Neural progenitor cell (in vitro differentiated cells): Measurements from ENCODE around the gene NTN4. TPM values are rescaled to one million over a fixed set of nuclear protein-coding genes. Genes with fewer than 3 reads are reported as not detected.

Experiments used
- DNase-seq: peaks from one replicate; pipeline ENCODE4 v3.0.0-alpha.2; 2016; ENCODE audit warnings: low spot score
- H2AFZ ChIP-seq: fragments of 200-600 bp; sonication (generic); replicated peaks from 2 replicates; pipeline ENCODE4 v1.6.1; 2016; ENCODE audit warnings: antibody characterized with exemption
- H3F3A ChIP-seq: fragments of 200-600 bp; sonication (generic); 2 replicates; pipeline ENCODE4 v1.6.1; 2016; ENCODE audit warnings: antibody characterized with exemption, low read depth
- H3K27ac ChIP-seq: fragments of 200-600 bp; sonication (generic); 2 replicates; pipeline ENCODE4 v1.5.1; 2016; ENCODE audit warnings: mild to moderate bottlenecking
- H3K27me3 ChIP-seq: fragments of 200-600 bp; sonication (generic); 2 replicates; pipeline ENCODE4 v1.6.1; 2016; ENCODE audit warnings: mild to moderate bottlenecking, moderate library complexity
- H3K36me3 ChIP-seq: fragments of 200-600 bp; sonication (generic); 2 replicates; pipeline ENCODE4 v1.5.1; 2016
- H3K4me1 ChIP-seq: fragments of 200-600 bp; sonication (generic); 2 replicates; pipeline ENCODE4 v1.6.1; 2016; ENCODE audit warnings: mixed run types
- H3K4me2 ChIP-seq: fragments of 200-600 bp; sonication (generic); 2 replicates; pipeline ENCODE4 v1.6.1; 2016
- H3K4me3 ChIP-seq: fragments of 200-600 bp; sonication (generic); 2 replicates; pipeline ENCODE4 v1.5.1; 2016
- H3K79me2 ChIP-seq: fragments of 200-600 bp; sonication (generic); 2 replicates; pipeline ENCODE4 v1.6.1; 2016; ENCODE audit warnings: low read depth
- H3K9ac ChIP-seq: fragments of 200-600 bp; sonication (generic); 2 replicates; pipeline ENCODE4 v1.6.1; 2016
- H3K9me3 ChIP-seq: fragments of 200-600 bp; sonication (generic); 2 replicates; pipeline ENCODE4 v1.5.1; 2016; ENCODE audit warnings: low read depth
- H4K20me1 ChIP-seq: fragments of 200-600 bp; sonication (generic); 2 replicates; pipeline ENCODE4 v1.6.1; 2016; ENCODE audit warnings: low read depth
- H3K27ac Mint-ChIP-seq: 3 replicates; pipeline ENCODE4 v1.8.0; 2021; ENCODE audit warnings: mixed read lengths
- H3K27me3 Mint-ChIP-seq: 2 replicates; pipeline ENCODE4 v1.8.0; 2022; ENCODE audit warnings: low read depth, mild to moderate bottlenecking, inconsistent platforms, moderate library complexity, mixed read lengths; ENCODE audit not compliant: insufficient read depth
- H3K36me3 Mint-ChIP-seq: 3 replicates; pipeline ENCODE4 v1.8.0; 2021; ENCODE audit warnings: mixed read lengths
- H3K4me1 Mint-ChIP-seq: 3 replicates; pipeline ENCODE4 v1.8.0; 2021; ENCODE audit warnings: mixed read lengths
- H3K4me3 Mint-ChIP-seq: 3 replicates; pipeline ENCODE4 v1.8.0; 2021; ENCODE audit warnings: mild to moderate bottlenecking, moderate library complexity, mixed read lengths
- H3K9me3 Mint-ChIP-seq: 3 replicates; pipeline ENCODE4 v1.8.0; 2020; ENCODE audit warnings: mixed read lengths
- EZH2 ChIP-seq: fragments of 200-600 bp; sonication (generic); IDR thresholded peaks from 2 replicates; pipeline ENCODE4 v1.6.1; 2017; ENCODE audit warnings: antibody characterized with exemption, mild to moderate bottlenecking, moderate library complexity
- EZH2phosphoT487 ChIP-seq: fragments of 200-600 bp; sonication (generic); IDR thresholded peaks from 2 replicates; pipeline ENCODE4 v1.6.1; 2017; ENCODE audit warnings: antibody characterized with exemption
- total RNA-seq: library from RNA; depleted of rRNA; stranded (reverse); fragments of >200 nt; gene quantifications from 2 replicates; pipeline ENCODE4 v1.2.3, GENCODE V29; 2015; ENCODE audit warnings: low replicate concordance
- TF ChIP-seq, protein P1 (sequence below): fragments of 200-600 bp; sonication (generic); IDR thresholded peaks from 2 replicates; pipeline ENCODE4 v1.5.1; 2017; ENCODE audit warnings: antibody characterized with exemption, mild to moderate bottlenecking

The NTN4 gene
- total RNA-seq, 1 donor from 2014 or later = 2.3 TPM

DNA sequence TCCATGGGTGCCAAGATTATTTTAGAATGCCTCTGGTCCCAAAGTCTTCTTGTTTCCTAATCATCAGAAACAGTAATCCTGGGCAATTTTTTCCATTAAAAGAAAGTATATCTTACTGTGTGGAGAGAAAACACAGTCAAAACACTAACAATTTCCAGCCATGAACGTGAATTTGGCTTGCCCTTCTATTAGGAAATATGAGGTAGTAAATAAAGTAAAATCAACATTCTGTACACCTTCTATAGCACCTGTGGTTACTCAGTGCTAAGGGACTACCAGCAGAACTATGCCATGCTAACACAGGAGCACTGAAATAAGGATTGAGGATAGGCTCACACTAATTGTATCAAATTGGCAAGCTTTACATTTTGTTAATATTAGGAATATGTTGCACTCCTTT is 60.1 kb downstream of the NTN4 start:
- H3K36me3 ChIP-seq = no peaks in the 10 kb centered on the region
- no peaks in the 10 kb centered on the region for H3K79me2 ChIP-seq
- no peaks in the 10 kb centered on the region for H3K4me1 ChIP-seq
- no peaks in the 10 kb centered on the region for H4K20me1 ChIP-seq
- H3K9me3 Mint-ChIP-seq = peaks cover 7% of the 10 kb centered on the region
- no peaks in the 10 kb centered on the region for H3K4me1 Mint-ChIP-seq
- TF ChIP-seq EZH2 = no peak
- TF ChIP-seq, protein P1, sequence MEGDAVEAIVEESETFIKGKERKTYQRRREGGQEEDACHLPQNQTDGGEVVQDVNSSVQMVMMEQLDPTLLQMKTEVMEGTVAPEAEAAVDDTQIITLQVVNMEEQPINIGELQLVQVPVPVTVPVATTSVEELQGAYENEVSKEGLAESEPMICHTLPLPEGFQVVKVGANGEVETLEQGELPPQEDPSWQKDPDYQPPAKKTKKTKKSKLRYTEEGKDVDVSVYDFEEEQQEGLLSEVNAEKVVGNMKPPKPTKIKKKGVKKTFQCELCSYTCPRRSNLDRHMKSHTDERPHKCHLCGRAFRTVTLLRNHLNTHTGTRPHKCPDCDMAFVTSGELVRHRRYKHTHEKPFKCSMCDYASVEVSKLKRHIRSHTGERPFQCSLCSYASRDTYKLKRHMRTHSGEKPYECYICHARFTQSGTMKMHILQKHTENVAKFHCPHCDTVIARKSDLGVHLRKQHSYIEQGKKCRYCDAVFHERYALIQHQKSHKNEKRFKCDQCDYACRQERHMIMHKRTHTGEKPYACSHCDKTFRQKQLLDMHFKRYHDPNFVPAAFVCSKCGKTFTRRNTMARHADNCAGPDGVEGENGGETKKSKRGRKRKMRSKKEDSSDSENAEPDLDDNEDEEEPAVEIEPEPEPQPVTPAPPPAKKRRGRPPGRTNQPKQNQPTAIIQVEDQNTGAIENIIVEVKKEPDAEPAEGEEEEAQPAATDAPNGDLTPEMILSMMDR = no peak
- no peak for TF ChIP-seq EZH2phosphoT487
- H3K27me3 Mint-ChIP-seq = peaks cover 2% of the 10 kb centered on the region
- no peak overlapping the region for H3K4me3 ChIP-seq
- H3K27ac ChIP-seq = no peak overlapping the region
- H3K9me3 ChIP-seq = no peaks in the 10 kb centered on the region
- H3K4me3 Mint-ChIP-seq = no peak overlapping the region
- DNase-seq = no peak
- H2AFZ ChIP-seq = no peak overlapping the region
- H3K27me3 ChIP-seq = no peaks in the 10 kb centered on the region
- H3K36me3 Mint-ChIP-seq = peaks cover 2% of the 10 kb centered on the region
- no peaks in the 10 kb centered on the region for H3F3A ChIP-seq
- H3K9ac ChIP-seq = no peak overlapping the region
- no peak overlapping the region for H3K4me2 ChIP-seq
- H3K27ac Mint-ChIP-seq = no peak overlapping the region

DNA sequence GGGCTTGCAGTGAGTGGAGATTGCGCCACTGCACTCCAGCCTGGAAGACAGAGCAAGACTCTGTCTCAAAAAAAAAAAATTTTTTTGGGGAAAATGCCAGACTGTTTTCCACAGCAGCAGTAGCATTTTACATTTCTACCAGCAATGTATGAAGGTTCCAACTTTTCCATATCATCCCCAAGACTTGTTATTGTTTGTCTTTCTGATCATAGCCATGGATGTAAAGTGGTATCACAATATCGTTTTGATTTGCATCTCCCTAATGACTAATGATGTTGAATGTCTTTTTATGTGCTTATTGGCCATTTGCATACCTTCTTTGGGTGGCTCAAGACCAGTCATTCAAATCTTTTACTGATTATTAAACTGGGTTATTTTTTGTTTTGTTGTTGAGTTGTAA is 63.7 kb downstream of the NTN4 start:
- no peak overlapping the region for H3K4me3 Mint-ChIP-seq
- no peaks in the 10 kb centered on the region for H4K20me1 ChIP-seq
- no peak for DNase-seq
- no peaks in the 10 kb centered on the region for H3K4me1 ChIP-seq
- no peak overlapping the region for H3K9ac ChIP-seq
- no peaks in the 10 kb centered on the region for H3K27me3 Mint-ChIP-seq
- H2AFZ ChIP-seq = no peak overlapping the region
- H3K27ac Mint-ChIP-seq = no peak overlapping the region
- no peaks in the 10 kb centered on the region for H3K36me3 ChIP-seq
- no peak overlapping the region for H3K4me2 ChIP-seq
- no peaks in the 10 kb centered on the region for H3F3A ChIP-seq
- H3K4me3 ChIP-seq = no peak overlapping the region
- H3K79me2 ChIP-seq = no peaks in the 10 kb centered on the region
- H3K9me3 Mint-ChIP-seq = peaks cover 7% of the 10 kb centered on the region
- TF ChIP-seq, protein P1 = no peak
- TF ChIP-seq EZH2 (no peak), EZH2phosphoT487 (no peak)
- no peaks in the 10 kb centered on the region for H3K27me3 ChIP-seq
- no peaks in the 10 kb centered on the region for H3K4me1 Mint-ChIP-seq
- no peaks in the 10 kb centered on the region for H3K9me3 ChIP-seq
- no peak overlapping the region for H3K27ac ChIP-seq
- H3K36me3 Mint-ChIP-seq = peaks cover 2% of the 10 kb centered on the region

DNA sequence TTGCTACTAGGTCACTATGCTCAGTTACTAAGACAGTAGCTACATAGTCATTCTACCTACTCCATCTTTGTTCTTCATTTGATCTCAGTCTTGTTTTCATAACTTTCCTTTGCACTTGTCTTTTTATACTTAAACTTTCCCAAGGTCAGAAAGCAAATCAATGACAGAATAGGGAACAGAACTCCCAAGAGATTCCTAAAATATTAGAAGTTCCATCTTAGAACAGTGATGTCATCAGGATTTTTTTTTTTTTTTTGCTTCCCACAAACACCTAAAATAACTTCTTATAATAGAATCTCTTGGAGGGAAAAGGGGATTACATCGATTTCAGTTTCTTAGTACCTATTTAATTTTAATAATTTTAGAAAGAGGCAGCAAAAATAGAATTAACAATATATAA is 65.8 kb downstream of the NTN4 start:
- no peak for TF ChIP-seq EZH2
- TF ChIP-seq, protein P1 = no peak
- no peak for TF ChIP-seq EZH2phosphoT487
- H3K36me3 Mint-ChIP-seq = peaks cover 2% of the 10 kb centered on the region
- no peaks in the 10 kb centered on the region for H3K27me3 Mint-ChIP-seq
- H3K27ac ChIP-seq = no peak overlapping the region
- H3K4me1 Mint-ChIP-seq = no peaks in the 10 kb centered on the region
- H3K79me2 ChIP-seq = no peaks in the 10 kb centered on the region
- H2AFZ ChIP-seq = no peak overlapping the region
- no peaks in the 10 kb centered on the region for H3K27me3 ChIP-seq
- no peak overlapping the region for H3K9ac ChIP-seq
- no peaks in the 10 kb centered on the region for H3K4me1 ChIP-seq
- no peak overlapping the region for H3K4me3 Mint-ChIP-seq
- H3K9me3 ChIP-seq = no peaks in the 10 kb centered on the region
- DNase-seq = no peak
- H4K20me1 ChIP-seq = no peaks in the 10 kb centered on the region
- H3K4me2 ChIP-seq = no peak overlapping the region
- H3K4me3 ChIP-seq = no peak overlapping the region
- H3K9me3 Mint-ChIP-seq = peaks cover 7% of the 10 kb centered on the region
- no peaks in the 10 kb centered on the region for H3F3A ChIP-seq
- no peak overlapping the region for H3K27ac Mint-ChIP-seq
- H3K36me3 ChIP-seq = no peaks in the 10 kb centered on the region
